Ascending aorta (tissue), 2 donors: Measurements from ENCODE around the gene SSU72. TPM values are rescaled to one million over a fixed set of nuclear protein-coding genes. Genes with fewer than 3 reads are reported as not detected.

Experiments used
- DNase-seq, 2 donors: peaks; one replicate each; pipeline ENCODE4 v3.0.0-alpha.2; 2019; ENCODE audit warnings: low spot score in 2 of 2
- H3K27ac ChIP-seq, 2 donors: fragments of 200-600 bp; sonication (generic); one replicate each; pipeline ENCODE4 v1.5.1; 2016 to 2017; ENCODE audit warnings: mild to moderate bottlenecking in 1 of 2
- H3K27me3 ChIP-seq: fragments of 200-600 bp; sonication (generic); one replicate; pipeline ENCODE4 v1.5.1; 2017
- H3K36me3 ChIP-seq, 2 donors: fragments of 200-600 bp; sonication (generic); one replicate each; pipeline ENCODE4 v1.5.1; 2016
- H3K4me1 ChIP-seq, 2 donors: fragments of 200-600 bp; sonication (generic); one replicate each; pipeline ENCODE4 v1.5.1; 2016 to 2017; ENCODE audit warnings: mild to moderate bottlenecking in 1 of 2
- H3K4me3 ChIP-seq, 2 donors: fragments of 200-600 bp; sonication (generic); one replicate each; pipeline ENCODE4 v1.5.1; 2016 to 2017; ENCODE audit warnings: mild to moderate bottlenecking in 1 of 2
- H3K9me3 ChIP-seq, 2 donors: fragments of 200-600 bp; sonication (generic); one replicate each; pipeline ENCODE4 v1.5.1; 2016
- intact Hi-C: fragments of 100-400 bp; cut with DNase I; formaldehyde crosslinking; loops from one replicate; pipeline ENCODE4 v1.15.1; 2023
- total RNA-seq: library from RNA; depleted of rRNA; stranded (reverse); fragments of >200 nt; gene quantifications from one replicate; pipeline ENCODE4 v1.1.0, GENCODE V29; 2016
- TF ChIP-seq, protein P1 (sequence below), 3 experiments: fragments of 200-600 bp in 2 of 3; fragments of 450-650 bp in 1 of 3; sonication (generic) in 2 of 3; IDR thresholded peaks; one replicate each; pipeline ENCODE4 v1.5.1; 2016 to 2019; ENCODE audit warnings: antibody characterized with exemption in 3 of 3, mild to moderate bottlenecking in 1 of 3, moderate library complexity in 1 of 3

The SSU72 gene
- total RNA-seq, 1 donor from 2014 or later = 50.1 TPM

DNA sequence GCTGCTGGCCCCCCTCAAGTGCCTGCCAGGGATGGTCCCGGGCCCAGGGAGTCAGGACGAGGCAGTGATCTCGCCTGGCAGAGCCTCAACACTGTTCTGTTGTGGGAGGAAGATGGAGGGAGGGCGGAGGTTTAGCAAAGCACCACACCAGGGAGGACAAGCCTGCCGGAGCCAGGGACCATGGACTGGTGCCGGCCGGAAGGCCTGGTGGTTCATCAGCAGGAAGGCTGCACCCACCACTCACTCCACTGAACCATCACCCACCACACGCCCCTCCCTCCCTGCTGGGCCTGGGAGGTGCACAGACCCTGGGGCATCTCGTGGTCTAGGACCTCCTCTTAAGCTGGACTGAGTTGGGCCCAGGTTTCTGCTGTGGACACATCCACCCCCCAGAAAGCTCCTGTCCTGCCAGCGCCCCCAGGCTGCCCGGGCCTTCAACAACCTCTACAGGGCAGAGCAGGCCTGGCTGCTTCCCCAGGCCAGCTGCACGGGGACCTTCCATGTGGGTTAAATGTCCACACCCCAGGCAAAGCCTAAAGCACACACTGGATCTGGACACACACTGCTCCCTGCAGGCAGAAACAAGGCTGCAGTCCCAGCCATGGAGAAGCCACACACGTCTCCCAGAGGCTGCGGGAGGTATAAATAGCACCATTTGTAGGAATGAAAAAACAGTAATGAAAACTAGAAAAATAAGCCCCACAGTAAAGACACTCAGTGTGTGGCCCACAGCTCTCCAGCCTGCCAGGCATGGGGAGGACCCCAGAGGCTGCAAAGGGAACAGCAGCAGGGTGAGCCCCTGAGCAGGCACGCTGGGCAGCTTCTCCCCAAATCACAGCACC lies 23.9 kb downstream of the SSU72 start:
- Histone ChIP-seq H3K4me3 (no peak overlapping the region), H3K9me3 (no peaks in the 10 kb centered on the region), H3K27me3 (no peaks in the 10 kb centered on the region), H3K27ac (peak overlapping the region in 1 of 2 donors; percentile 30), H3K4me1 (no peaks in the 10 kb centered on the region), H3K36me3 (peaks cover 0 to 2% of the 10 kb centered on the region in 2 donors)
- TF ChIP-seq, protein P1, sequence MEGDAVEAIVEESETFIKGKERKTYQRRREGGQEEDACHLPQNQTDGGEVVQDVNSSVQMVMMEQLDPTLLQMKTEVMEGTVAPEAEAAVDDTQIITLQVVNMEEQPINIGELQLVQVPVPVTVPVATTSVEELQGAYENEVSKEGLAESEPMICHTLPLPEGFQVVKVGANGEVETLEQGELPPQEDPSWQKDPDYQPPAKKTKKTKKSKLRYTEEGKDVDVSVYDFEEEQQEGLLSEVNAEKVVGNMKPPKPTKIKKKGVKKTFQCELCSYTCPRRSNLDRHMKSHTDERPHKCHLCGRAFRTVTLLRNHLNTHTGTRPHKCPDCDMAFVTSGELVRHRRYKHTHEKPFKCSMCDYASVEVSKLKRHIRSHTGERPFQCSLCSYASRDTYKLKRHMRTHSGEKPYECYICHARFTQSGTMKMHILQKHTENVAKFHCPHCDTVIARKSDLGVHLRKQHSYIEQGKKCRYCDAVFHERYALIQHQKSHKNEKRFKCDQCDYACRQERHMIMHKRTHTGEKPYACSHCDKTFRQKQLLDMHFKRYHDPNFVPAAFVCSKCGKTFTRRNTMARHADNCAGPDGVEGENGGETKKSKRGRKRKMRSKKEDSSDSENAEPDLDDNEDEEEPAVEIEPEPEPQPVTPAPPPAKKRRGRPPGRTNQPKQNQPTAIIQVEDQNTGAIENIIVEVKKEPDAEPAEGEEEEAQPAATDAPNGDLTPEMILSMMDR (IDR thresholded peaks at IDR 0.05) = peak in 1 of 3 experiments; percentile 4
- DNase-seq = no peak
- intact Hi-C loops = no loop called here

DNA sequence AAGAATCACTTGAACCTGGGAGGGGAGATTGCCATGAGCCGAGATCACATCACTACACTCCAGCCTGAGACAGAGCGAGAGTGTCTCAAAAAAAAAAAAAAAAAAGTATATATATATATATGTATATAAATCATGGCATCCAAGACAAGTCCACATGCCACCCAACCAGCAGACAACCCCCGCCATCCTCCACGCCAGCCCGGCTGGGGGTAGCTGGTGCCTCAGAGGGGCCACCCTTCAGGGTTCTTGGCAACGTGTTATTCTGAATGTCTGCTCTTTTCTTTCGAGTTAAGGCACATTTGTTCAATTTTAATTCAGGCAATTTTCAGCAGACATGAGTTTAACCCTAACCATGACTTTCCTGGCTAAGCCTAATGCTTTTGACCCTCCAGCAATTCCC lies 24.6 kb downstream of the SSU72 start:
- H3K36me3 ChIP-seq = peaks cover 0 to 2% of the 10 kb centered on the region in 2 donors
- H3K27ac ChIP-seq = peak overlapping the region in 1 of 2 donors; percentile 30
- TF ChIP-seq, protein P1 (IDR thresholded peaks at IDR 0.05) = no peak
- H3K27me3 ChIP-seq = no peaks in the 10 kb centered on the region
- intact Hi-C loops = no loop called here
- H3K4me3 ChIP-seq = no peak overlapping the region
- DNase-seq = no peak
- H3K4me1 ChIP-seq = no peaks in the 10 kb centered on the region
- no peaks in the 10 kb centered on the region for H3K9me3 ChIP-seq

DNA sequence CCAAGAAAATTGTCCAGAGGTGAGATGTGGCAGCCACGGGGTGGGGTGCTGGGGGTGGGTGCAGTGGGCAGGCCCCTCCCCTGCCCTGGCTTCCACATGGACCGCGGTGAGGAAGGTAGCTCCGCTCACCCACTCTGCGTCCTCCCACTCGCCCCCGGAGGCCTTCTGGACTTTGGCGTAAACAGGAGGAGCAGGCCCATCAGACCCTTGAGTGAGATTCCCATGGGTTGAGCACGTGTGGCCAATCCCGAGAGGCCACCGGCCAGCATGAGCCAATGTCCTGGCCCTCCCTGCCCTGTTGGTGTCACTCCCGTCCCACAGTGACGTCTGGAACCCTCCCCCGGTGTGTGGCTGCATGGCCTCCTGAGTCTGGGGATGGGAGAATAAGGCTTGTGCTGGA lies 26.1 kb downstream of the SSU72 start:
- H3K27me3 ChIP-seq = no peaks in the 10 kb centered on the region
- intact Hi-C loops = no loop called here
- no peak overlapping the region for H3K27ac ChIP-seq
- no peaks in the 10 kb centered on the region for H3K9me3 ChIP-seq
- H3K36me3 ChIP-seq = no peaks in the 10 kb centered on the region
- TF ChIP-seq, protein P1 (IDR thresholded peaks at IDR 0.05) = no peak
- DNase-seq = no peak
- no peak overlapping the region for H3K4me3 ChIP-seq
- no peaks in the 10 kb centered on the region for H3K4me1 ChIP-seq

- intact Hi-C loops = no loop called here
- TF ChIP-seq, protein P1 (IDR thresholded peaks at IDR 0.05) = no peak
Observed at GRCh38 chr1:1547476-1547875, 27.2 kb downstream of the SSU72 start.

DNA sequence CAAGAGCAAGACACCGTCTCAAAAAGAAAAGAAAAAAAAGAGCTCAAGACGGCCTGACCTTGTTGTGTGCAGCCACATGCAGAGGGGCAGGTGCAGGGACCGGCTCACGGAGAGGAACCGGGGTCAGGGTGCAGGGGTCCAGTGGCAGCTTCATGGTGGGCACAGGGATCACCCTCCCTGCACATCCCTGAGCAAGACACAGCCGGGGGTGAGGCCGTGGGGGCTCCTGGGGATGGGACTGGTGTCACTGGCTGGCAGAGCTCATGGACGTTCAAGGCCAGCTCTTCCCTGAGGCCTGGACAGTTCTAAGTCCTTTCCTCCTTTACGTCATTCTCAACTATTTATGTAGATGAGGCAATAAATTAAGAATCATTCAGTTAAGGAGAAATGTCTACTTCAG lies 27.7 kb downstream of the SSU72 start:
- no peaks in the 10 kb centered on the region for H3K9me3 ChIP-seq
- H3K36me3 ChIP-seq = peaks cover 0 to 8% of the 10 kb centered on the region in 2 donors
- DNase-seq = no peak
- TF ChIP-seq, protein P1 (IDR thresholded peaks at IDR 0.05) = no peak
- H3K4me3 ChIP-seq = no peak overlapping the region
- intact Hi-C loops = no loop called here
- H3K27ac ChIP-seq = no peak overlapping the region
- H3K4me1 ChIP-seq = no peaks in the 10 kb centered on the region
- no peaks in the 10 kb centered on the region for H3K27me3 ChIP-seq

More at GRCh38 chr1:1547476-1547875, 27.2 kb downstream of the SSU72 start:
- H3K36me3 ChIP-seq = peaks cover 0 to 6% of the 10 kb centered on the region in 2 donors
- no peak for DNase-seq
- no peak overlapping the region for H3K4me3 ChIP-seq
- no peaks in the 10 kb centered on the region for H3K9me3 ChIP-seq
- no peaks in the 10 kb centered on the region for H3K27me3 ChIP-seq
- no peak overlapping the region for H3K27ac ChIP-seq
- no peaks in the 10 kb centered on the region for H3K4me1 ChIP-seq
